GM20000 (cell line): ENCODE measurements around the gene COL5A1.

Experiments
- DNase-seq: peaks from one replicate; pipeline ENCODE4 v3.0.0; 2012; ENCODE audit warnings: low spot score
- TF ChIP-seq, protein P1 (sequence below): IDR thresholded peaks from 2 replicates; pipeline ENCODE4 v1.5.1; 2012; ENCODE audit warnings: mild to moderate bottlenecking, control low read depth; ENCODE audit errors: extremely low read depth, missing control alignments

The COL5A1 gene

GRCh38 chr9:134602547-134603362, 38.8 kb upstream of the COL5A1 start:
- DNase-seq: no peak
- TF ChIP-seq, protein P1, sequence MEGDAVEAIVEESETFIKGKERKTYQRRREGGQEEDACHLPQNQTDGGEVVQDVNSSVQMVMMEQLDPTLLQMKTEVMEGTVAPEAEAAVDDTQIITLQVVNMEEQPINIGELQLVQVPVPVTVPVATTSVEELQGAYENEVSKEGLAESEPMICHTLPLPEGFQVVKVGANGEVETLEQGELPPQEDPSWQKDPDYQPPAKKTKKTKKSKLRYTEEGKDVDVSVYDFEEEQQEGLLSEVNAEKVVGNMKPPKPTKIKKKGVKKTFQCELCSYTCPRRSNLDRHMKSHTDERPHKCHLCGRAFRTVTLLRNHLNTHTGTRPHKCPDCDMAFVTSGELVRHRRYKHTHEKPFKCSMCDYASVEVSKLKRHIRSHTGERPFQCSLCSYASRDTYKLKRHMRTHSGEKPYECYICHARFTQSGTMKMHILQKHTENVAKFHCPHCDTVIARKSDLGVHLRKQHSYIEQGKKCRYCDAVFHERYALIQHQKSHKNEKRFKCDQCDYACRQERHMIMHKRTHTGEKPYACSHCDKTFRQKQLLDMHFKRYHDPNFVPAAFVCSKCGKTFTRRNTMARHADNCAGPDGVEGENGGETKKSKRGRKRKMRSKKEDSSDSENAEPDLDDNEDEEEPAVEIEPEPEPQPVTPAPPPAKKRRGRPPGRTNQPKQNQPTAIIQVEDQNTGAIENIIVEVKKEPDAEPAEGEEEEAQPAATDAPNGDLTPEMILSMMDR: no peak

DNA sequence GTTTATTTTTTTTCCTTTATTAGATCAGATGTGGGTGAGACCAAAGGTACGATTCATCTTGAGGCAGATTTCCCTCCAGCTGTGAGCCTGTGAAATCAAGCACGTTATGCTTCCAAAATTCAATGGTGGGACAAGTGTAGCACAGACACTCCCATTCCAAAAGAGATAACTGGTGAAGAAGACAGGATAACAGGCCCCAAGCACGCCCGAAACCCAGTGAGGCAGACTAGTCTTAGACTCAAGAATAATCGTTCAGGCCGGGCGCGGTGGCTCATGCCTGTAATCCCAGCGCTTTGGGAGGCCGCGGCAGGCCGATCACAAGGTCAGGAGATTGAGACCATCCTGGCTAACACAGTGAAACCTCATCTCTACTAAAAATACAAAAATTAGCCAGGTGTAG, 36.8 kb upstream of the COL5A1 start:
- TF ChIP-seq, protein P1: no peak
- DNase-seq: no peak

GRCh38 chr9:134605351-134605965, 36.1 kb upstream of the COL5A1 start:
- no peak for DNase-seq
- TF ChIP-seq, protein P1: no peak

- TF ChIP-seq, protein P1: no peak
- DNase-seq: no peak
Observed at GRCh38 chr9:134605966-134606357, 35.6 kb upstream of the COL5A1 start.

GRCh38 chr9:134606951-134607731, 34.5 kb upstream of the COL5A1 start:
- DNase-seq: no peak
- TF ChIP-seq, protein P1: no peak

DNA sequence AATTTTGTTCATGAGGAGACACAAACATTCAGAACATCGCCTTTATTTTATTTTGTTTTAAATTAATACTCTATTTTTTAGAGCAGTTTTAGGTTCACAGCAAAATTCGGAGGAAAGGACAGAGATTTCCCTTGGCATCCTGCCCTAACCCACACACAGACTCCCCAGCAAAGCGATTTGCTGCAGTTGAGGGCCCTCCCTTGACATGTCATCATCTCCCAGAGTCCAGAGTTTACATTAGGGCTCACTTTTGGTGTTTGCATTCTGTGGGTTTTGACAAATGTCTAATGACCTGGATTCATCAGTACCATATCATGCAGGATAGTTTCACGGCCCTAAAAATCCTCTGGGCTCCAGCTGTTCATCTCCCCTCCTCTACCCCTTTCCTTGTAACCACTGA, 33.6 kb upstream of the COL5A1 start:
- TF ChIP-seq, protein P1: no peak
- no peak for DNase-seq

DNA sequence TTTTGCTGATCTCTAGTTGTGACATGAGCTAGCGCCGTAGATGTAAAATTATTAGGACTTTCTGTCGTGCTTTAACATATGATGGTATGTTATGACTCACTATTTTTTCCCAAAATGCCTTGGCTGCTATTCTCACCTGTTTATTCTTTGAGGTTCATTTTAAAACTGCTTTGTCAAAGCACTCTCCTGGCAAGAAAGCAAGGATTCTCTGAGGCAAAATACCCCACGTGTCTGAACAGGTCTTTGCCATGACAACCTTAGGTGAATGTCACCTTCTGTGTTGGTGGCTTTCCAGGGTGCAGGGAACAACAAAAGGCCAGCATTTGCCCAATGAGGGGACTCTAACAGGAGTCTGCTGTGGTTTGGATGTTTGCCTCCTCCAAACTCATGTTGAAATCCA, 30.6 kb upstream of the COL5A1 start:
- TF ChIP-seq, protein P1: no peak
- no peak for DNase-seq
